Measurements from ENCODE around the gene SIRT3. TPM values are rescaled to one million over a fixed set of nuclear protein-coding genes. Genes with fewer than 3 reads are reported as not detected.

The SIRT3 gene
- total and polyA plus RNA-seq, 2 of the 13 experiments (the other 11 are each of a cell fraction or from before 2014, with no cell fraction given), result 15.1 to 18.2 TPM

- TF ChIP-seq ZHX2 (IDR thresholded peaks at IDR 0.05; ENCODE audit: low read depth), result peak; percentile 4; the same call in 1 of the 2 replicates
- no peak for TF ChIP-seq ZHX2 (CRISPR knock-in tag; IDR thresholded peaks at IDR 0.05; ENCODE audit: borderline replicate concordance)
- peak; percentile 24; the same call in 1 of the 2 replicates for TF ChIP-seq ARHGAP35 (CRISPR knock-in tag; IDR thresholded peaks at IDR 0.05; ENCODE audit: borderline replicate concordance)
- peak; percentile 23 for TF ChIP-seq PHF5A (CRISPR knock-in tag; IDR thresholded peaks at IDR 0.05; ENCODE audit: low read depth, unreplicated experiment)
- TF ChIP-seq GATA4 (IDR thresholded peaks at IDR 0.05; ENCODE audit: borderline replicate concordance, low read depth), result peak; percentile 10; the same call in 1 of the 2 replicates
- TF ChIP-seq HNRNPK (IDR thresholded peaks at IDR 0.05; ENCODE audit: low read depth, low read length, poor library complexity, severe bottlenecking), result peak; percentile 32
- TF ChIP-seq MEIS1 (CRISPR knock-in tag; IDR thresholded peaks at IDR 0.05; ENCODE audit: borderline replicate concordance), result no peak
- peak; percentile 59; the same call in 1 of the 2 replicates for TF ChIP-seq SNAI1 (CRISPR knock-in tag; IDR thresholded peaks at IDR 0.05; ENCODE audit: borderline replicate concordance)
- peak; percentile 43; the same call in 1 of the 2 replicates for TF ChIP-seq MED1 (CRISPR knock-in tag; IDR thresholded peaks at IDR 0.05)
- TF ChIP-seq TBX2 (CRISPR knock-in tag; IDR thresholded peaks at IDR 0.05; ENCODE audit: borderline replicate concordance), result peak; percentile 14; the same call in 1 of the 2 replicates
- 0 out of 2 replicates have a peak, but pooled peaks have one; percentile 50 for TF ChIP-seq ZNF343 (CRISPR knock-in tag; IDR thresholded peaks at IDR 0.05)
- peak; percentile 51 for TF ChIP-seq GABPA (IDR thresholded peaks at IDR 0.05; ENCODE audit: low read depth, low read length)
- no peak for TF ChIP-seq GABPA (CRISPR knock-in tag; IDR thresholded peaks at IDR 0.05; ENCODE audit: low read depth)
- 0 out of 2 replicates have a peak, but pooled peaks have one; percentile 39 for TF ChIP-seq ZNF646 (CRISPR knock-in tag; IDR thresholded peaks at IDR 0.05)
- TF ChIP-seq CREB1 (IDR thresholded peaks at IDR 0.05), result no peak
- peak; percentile 67; the same call in 1 of the 2 replicates for TF ChIP-seq CREB1 (CRISPR knock-in tag; IDR thresholded peaks at IDR 0.05)
- TF ChIP-seq RBM22 (optimal IDR thresholded peaks at IDR 0.05; ENCODE audit: low read length), result no peak
Observed at GRCh38 chr11:235997-236773, at the start of gene SIRT3 (continued).
